Stimulated activated naive CD8-positive, alpha-beta T cell treated with anti-CD3 and anti-CD28 coated beads, Interleukin-15, Interleukin-2, amounts not matched to agents 100 ng/mL and 50 ng/mL, for 24 hours (primary cell): Measurements from ENCODE around the gene CSDE1.
"Not testable (repeated sequence)": the region's sequence is repeated elsewhere in the genome, so short reads cannot be mapped to it uniquely, and the experiment has no call there.

Experiments
- H3K27ac Mint-ChIP-seq: one replicate; pipeline ENCODE4 v1.8.0; 2021; ENCODE audit warnings: mild to moderate bottlenecking, mixed read lengths
- H3K27me3 Mint-ChIP-seq: one replicate; pipeline ENCODE4 v1.8.0; 2021; ENCODE audit warnings: mixed read lengths
- H3K36me3 Mint-ChIP-seq: one replicate; pipeline ENCODE4 v1.8.0; 2021; ENCODE audit warnings: low read depth, mixed read lengths
- H3K4me1 Mint-ChIP-seq: one replicate; pipeline ENCODE4 v1.8.0; 2021; ENCODE audit warnings: low read depth, mixed read lengths
- H3K4me3 Mint-ChIP-seq: one replicate; pipeline ENCODE4 v1.8.0; 2021; ENCODE audit warnings: mild to moderate bottlenecking, mixed read lengths
- H3K9me3 Mint-ChIP-seq: one replicate; pipeline ENCODE4 v1.8.0; 2021; ENCODE audit warnings: mixed read lengths

CSDE1 gene

GRCh38 chr1:114757455-114758255 lies at the start of gene CSDE1:
Gene CSDE1 (minus strand): TSS chr1:114757984. CDS start chr1:114739890, 18,094 bp downstream.
- H3K4me1 Mint-ChIP-seq: peaks cover 54% of the 10 kb centered on the region
- peak within 1 kb of the TSS; percentile 89 for H3K4me3 Mint-ChIP-seq

GRCh38 chr1:114804449-114804848 lies 46.7 kb upstream of the CSDE1 start:
- not testable (repeated sequence) for H3K27ac Mint-ChIP-seq, H3K4me1 Mint-ChIP-seq, H3K4me3 Mint-ChIP-seq, H3K36me3 Mint-ChIP-seq, H3K9me3 Mint-ChIP-seq
- H3K27me3 Mint-ChIP-seq: peaks cover 13% of the 10 kb centered on the region

More at GRCh38 chr1:114757455-114758255, at the start of gene CSDE1:
- Mint-ChIP-seq H3K27ac (peak within 1 kb of the TSS; percentile 99), H3K36me3 (peaks cover 35% of the 10 kb centered on the region), H3K9me3 (peaks cover 5% of the 10 kb centered on the region), H3K27me3 (no peaks in the 10 kb centered on the region)

GRCh38 chr1:114803001-114803400 lies 45.2 kb upstream of the CSDE1 start:
- no peaks in the 10 kb centered on the region for H3K36me3 Mint-ChIP-seq
- H3K4me1 Mint-ChIP-seq: no peaks in the 10 kb centered on the region
- no peak overlapping the region for H3K4me3 Mint-ChIP-seq
- H3K27me3 Mint-ChIP-seq: peaks cover 14% of the 10 kb centered on the region
- no peak overlapping the region for H3K27ac Mint-ChIP-seq
- H3K9me3 Mint-ChIP-seq: no peaks in the 10 kb centered on the region

- H3K4me3 Mint-ChIP-seq: no peak overlapping the region
- no peak overlapping the region for H3K27ac Mint-ChIP-seq
- H3K9me3 Mint-ChIP-seq: no peaks in the 10 kb centered on the region
- H3K27me3 Mint-ChIP-seq: peaks cover 32% of the 10 kb centered on the region
- H3K36me3 Mint-ChIP-seq: no peaks in the 10 kb centered on the region
- H3K4me1 Mint-ChIP-seq: no peaks in the 10 kb centered on the region
Measured at GRCh38 chr1:114794038-114794437, 36.3 kb upstream of the CSDE1 start.

GRCh38 chr1:114790581-114790980 lies 32.8 kb upstream of the CSDE1 start:
- not testable (repeated sequence) for H3K36me3 Mint-ChIP-seq, H3K27ac Mint-ChIP-seq, H3K4me3 Mint-ChIP-seq, H3K4me1 Mint-ChIP-seq
- H3K9me3 Mint-ChIP-seq: peaks cover 12% of the 10 kb centered on the region
- peaks cover 20% of the 10 kb centered on the region for H3K27me3 Mint-ChIP-seq

GRCh38 chr1:114786440-114786839 lies 28.7 kb upstream of the CSDE1 start:
- H3K27ac Mint-ChIP-seq, H3K4me1 Mint-ChIP-seq, H3K4me3 Mint-ChIP-seq, H3K36me3 Mint-ChIP-seq: not testable (repeated sequence)
- Mint-ChIP-seq H3K27me3 (peaks cover 13% of the 10 kb centered on the region), H3K9me3 (peaks cover 12% of the 10 kb centered on the region)

GRCh38 chr1:114782476-114782875 lies 24.7 kb upstream of the CSDE1 start:
- H3K4me1 Mint-ChIP-seq: peaks cover 24% of the 10 kb centered on the region
- no peak overlapping the region for H3K27ac Mint-ChIP-seq
- peaks cover 14% of the 10 kb centered on the region for H3K9me3 Mint-ChIP-seq
- no peak overlapping the region for H3K4me3 Mint-ChIP-seq
- peaks cover 5% of the 10 kb centered on the region for H3K27me3 Mint-ChIP-seq
- H3K36me3 Mint-ChIP-seq: peaks cover 26% of the 10 kb centered on the region

GRCh38 chr1:114780344-114781226 lies 22.8 kb upstream of the CSDE1 start, which contains the start of gene SIKE1:
Gene SIKE1 (minus strand): TSS chr1:114780685. CDS start chr1:114780607, 78 bp downstream.
- Mint-ChIP-seq H3K27me3 (no peaks in the 10 kb centered on the region), H3K36me3 (peaks cover 38% of the 10 kb centered on the region), H3K9me3 (peaks cover 4% of the 10 kb centered on the region), H3K4me3 (peak within 1 kb of the TSS; percentile 100), H3K27ac (peak within 1 kb of the TSS; percentile 100), H3K4me1 (peaks cover 24% of the 10 kb centered on the region)

- H3K36me3 Mint-ChIP-seq: peaks cover 42% of the 10 kb centered on the region
- H3K4me1 Mint-ChIP-seq: peaks cover 24% of the 10 kb centered on the region
- H3K27me3 Mint-ChIP-seq: no peaks in the 10 kb centered on the region
- H3K9me3 Mint-ChIP-seq: peaks cover 4% of the 10 kb centered on the region
- H3K4me3 Mint-ChIP-seq: peak overlapping the region; percentile 100
- H3K27ac Mint-ChIP-seq: peak overlapping the region; percentile 100
Measured at GRCh38 chr1:114779722-114780121, 21.9 kb upstream of the CSDE1 start.

- H3K4me1 Mint-ChIP-seq: peaks cover 24% of the 10 kb centered on the region
- not testable (repeated sequence) for H3K4me3 Mint-ChIP-seq, H3K27me3 Mint-ChIP-seq, H3K9me3 Mint-ChIP-seq, H3K27ac Mint-ChIP-seq
- peaks cover 61% of the 10 kb centered on the region for H3K36me3 Mint-ChIP-seq
Measured at GRCh38 chr1:114776726-114777125, 18.9 kb upstream of the CSDE1 start.

GRCh38 chr1:114771992-114772391 lies 14.2 kb upstream of the CSDE1 start:
- no peaks in the 10 kb centered on the region for H3K9me3 Mint-ChIP-seq
- no peak overlapping the region for H3K4me3 Mint-ChIP-seq
- H3K4me1 Mint-ChIP-seq: no peaks in the 10 kb centered on the region
- H3K27ac Mint-ChIP-seq: no peak overlapping the region
- H3K27me3 Mint-ChIP-seq: no peaks in the 10 kb centered on the region
- H3K36me3 Mint-ChIP-seq: peaks cover 40% of the 10 kb centered on the region

GRCh38 chr1:114770989-114771388 lies 13.2 kb upstream of the CSDE1 start:
- Mint-ChIP-seq H3K36me3 (peaks cover 31% of the 10 kb centered on the region), H3K9me3 (no peaks in the 10 kb centered on the region), H3K4me1 (no peaks in the 10 kb centered on the region), H3K4me3 (no peak overlapping the region), H3K27me3 (no peaks in the 10 kb centered on the region), H3K27ac (no peak overlapping the region)

GRCh38 chr1:114764689-114765088 lies 6.9 kb upstream of the CSDE1 start:
- Mint-ChIP-seq H3K4me1 (no peaks in the 10 kb centered on the region), H3K36me3 (peaks cover 4% of the 10 kb centered on the region), H3K9me3 (no peaks in the 10 kb centered on the region), H3K27ac (no peak overlapping the region), H3K27me3 (no peaks in the 10 kb centered on the region), H3K4me3 (no peak overlapping the region)

- H3K36me3 Mint-ChIP-seq: peaks cover 35% of the 10 kb centered on the region
- peaks cover 5% of the 10 kb centered on the region for H3K9me3 Mint-ChIP-seq
- peaks cover 47% of the 10 kb centered on the region for H3K4me1 Mint-ChIP-seq
- no peaks in the 10 kb centered on the region for H3K27me3 Mint-ChIP-seq
- peak overlapping the region; percentile 99 for H3K27ac Mint-ChIP-seq
- H3K4me3 Mint-ChIP-seq: peak overlapping the region; percentile 89
Measured at GRCh38 chr1:114758256-114758832, 560 bp upstream of the CSDE1 start.
